NCI-H510A treated with DMSO at 0.1 percent for 48 hours (cell line): ENCODE data around the gene EXT2.

Source experiments
- DNase-seq: peaks from one replicate; lab custom pipeline; 2025; lab: John Stamatoyannopoulos, UW

EXT2 gene

DNA sequence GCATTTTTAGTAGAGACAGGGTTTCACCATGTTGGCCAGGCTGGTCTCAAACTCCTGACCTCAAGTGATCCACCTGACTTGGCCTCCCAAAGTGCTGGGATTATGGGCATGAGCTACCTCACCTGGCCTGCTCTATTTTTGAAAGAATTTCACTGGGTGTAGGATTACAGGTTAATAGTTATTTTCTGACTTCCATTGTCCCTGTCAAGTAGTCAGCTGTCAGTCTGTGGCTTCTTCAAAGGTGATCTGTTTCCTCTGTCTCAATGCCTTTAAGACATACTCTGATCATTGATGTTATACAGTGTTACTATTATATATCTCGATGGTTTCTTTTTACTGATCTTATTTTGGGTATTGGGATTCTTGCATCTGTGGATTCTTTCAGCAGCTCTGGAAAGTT, 10.1 kb upstream of the EXT2 start:
- DNase-seq: no peak

- no peak for DNase-seq
Measured at GRCh38 chr11:44088377-44088776, 7.1 kb upstream of the EXT2 start.

- DNase-seq: no peak
Measured at GRCh38 chr11:44088871-44089270, 6.6 kb upstream of the EXT2 start.

- no peak for DNase-seq
Measured at GRCh38 chr11:44090539-44090938, 4.9 kb upstream of the EXT2 start.

DNA sequence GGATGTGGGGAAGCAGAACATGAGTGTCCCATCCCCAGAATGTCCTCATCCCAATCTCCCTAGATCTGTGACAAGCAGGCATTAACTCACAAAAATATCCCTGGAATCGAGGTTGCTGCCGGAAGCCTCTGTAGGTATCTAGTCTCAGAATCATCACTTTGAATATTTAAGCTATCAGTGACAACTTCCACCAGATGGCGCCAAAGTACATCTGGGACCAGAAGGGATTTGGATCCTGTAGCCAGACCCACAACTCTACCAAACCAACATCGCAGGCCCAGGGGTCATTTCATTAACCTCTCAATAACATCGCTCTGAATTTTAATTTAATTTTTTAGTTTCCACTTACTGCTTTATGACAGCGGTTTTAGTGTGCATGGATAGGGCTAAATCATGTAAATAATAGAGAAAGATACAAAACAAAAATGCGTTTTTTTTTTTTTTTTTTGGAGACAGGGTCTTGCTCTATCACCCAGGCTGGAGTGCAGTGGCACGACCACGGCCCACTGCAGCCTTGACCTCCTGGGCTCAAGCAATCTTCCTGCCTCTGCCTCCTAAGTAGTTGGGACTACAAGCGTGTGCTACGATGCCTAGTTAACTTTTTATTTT, 1.1 kb upstream of the EXT2 start:
- DNase-seq: peak; percentile 54

- no peak for DNase-seq
Measured at GRCh38 chr11:44096360-44097185, 1.1 kb downstream of the EXT2 start.

DNA sequence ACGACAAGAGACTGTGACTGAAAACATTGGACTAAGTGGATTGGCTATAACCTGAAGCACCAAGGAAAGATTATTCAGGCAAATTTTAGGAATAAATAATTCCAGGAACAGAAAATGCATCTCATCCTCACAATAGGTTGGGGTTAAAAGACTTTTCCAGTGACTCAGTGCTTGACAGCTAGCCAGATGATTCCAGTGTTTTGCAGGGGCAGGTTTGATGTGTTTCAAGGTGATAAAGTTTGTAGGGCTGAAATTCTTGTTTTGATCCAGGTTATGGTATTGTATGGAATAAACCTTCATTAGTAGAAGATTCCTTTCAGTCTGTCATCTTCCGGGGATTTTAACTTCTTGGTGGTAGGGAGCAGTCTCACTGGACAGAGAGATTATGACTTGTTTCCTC, 2.3 kb downstream of the EXT2 start:
- no peak for DNase-seq

DNA sequence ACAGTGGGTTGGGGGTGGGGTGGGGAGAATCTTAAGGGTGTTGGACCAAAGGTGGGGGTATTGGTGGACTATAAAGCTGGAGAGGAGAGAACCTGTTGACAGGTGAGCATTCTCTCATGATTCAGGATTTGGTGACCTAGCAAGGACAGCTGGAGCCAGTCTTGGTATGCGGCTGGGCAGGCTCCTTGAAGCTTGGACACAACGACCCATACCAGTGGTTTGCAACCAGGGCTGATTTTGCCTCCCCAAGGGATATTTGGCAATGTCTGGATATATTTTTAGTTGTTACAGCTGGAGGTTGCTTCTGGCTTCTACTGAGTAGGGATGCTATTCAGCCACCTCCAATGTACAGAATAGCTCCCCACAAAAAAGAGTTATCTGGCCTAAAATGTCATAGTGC, 5.6 kb downstream of the EXT2 start:
- DNase-seq: no peak

- no peak for DNase-seq
Measured at GRCh38 chr11:44104481-44105294, 9.2 kb downstream of the EXT2 start.

- no peak for DNase-seq
Measured at GRCh38 chr11:44108260-44108659, 12.8 kb downstream of the EXT2 start.

GRCh38 chr11:44110231-44110679, 14.8 kb downstream of the EXT2 start:
- peak; percentile 7 for DNase-seq

GRCh38 chr11:44112091-44112821, 16.8 kb downstream of the EXT2 start:
- no peak for DNase-seq

DNA sequence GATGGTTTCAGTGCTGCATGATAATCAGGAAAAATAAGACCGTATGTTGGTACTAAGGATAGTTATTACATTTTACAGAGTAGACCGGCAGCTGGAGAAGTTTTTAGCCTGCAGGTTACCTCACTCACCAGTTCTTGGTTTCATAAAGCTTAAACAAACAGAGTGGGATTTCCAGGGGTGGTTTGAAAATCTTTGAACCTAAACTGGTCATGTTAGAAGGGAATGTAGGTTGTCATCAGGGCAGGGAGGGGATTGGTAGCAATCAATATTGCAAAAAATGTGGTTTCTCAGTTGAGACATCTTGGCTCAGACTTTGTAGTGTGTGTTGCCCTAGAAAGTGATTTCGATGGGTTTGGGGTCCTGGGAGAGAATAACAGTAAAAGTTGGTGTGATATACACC, 17.5 kb downstream of the EXT2 start:
- no peak for DNase-seq

- no peak for DNase-seq
Measured at GRCh38 chr11:44113572-44113971, 18.1 kb downstream of the EXT2 start.

DNA sequence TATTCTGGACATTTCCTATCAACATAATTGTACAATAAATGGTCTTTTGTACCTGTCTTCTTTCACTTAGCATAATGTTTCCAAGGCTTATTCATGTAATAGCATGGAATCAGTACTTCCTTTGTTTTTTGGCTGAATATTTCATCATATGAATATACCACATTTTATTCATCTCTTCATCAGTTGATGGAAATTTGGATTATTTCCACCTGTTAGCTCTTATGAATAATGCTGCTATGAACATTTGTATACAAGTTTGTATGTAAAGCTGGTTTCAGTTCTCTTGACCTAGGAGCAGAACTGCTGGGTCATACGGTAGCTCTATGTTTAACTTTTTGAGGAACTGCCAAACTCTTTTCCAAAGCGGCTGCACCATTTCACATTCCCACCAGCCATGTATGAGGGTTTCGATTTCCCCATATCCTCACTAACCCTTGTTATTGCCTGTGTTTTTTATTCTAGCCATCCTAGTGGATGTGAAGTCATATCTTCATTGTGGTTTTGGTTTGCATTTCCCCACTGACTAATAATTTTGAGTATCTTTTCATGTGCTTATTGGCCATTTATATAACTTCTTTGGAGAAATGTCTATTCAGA, 20.9 kb downstream of the EXT2 start:
- DNase-seq: no peak

- DNase-seq: no peak
Measured at GRCh38 chr11:44120169-44120568, 24.7 kb downstream of the EXT2 start.

DNA sequence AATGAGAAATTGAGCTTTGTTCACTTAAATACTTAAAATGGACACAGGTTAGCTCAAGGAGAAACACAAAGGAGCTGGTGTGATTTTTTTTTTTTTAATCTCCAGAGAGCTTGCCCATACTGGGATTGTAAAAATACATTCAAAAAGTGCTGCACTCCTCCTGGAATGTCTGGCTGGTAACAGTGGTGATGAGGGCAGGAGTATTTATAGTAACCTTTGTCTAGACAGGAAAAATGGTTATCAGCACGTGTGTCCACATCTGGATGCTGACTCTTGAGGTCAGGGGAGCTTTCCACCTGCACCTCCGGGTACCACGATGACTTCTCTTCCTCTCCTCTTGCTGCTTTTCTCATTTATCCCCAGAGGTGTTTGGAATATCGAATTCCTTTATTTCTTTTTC, 30.1 kb downstream of the EXT2 start:
- no peak for DNase-seq

DNA sequence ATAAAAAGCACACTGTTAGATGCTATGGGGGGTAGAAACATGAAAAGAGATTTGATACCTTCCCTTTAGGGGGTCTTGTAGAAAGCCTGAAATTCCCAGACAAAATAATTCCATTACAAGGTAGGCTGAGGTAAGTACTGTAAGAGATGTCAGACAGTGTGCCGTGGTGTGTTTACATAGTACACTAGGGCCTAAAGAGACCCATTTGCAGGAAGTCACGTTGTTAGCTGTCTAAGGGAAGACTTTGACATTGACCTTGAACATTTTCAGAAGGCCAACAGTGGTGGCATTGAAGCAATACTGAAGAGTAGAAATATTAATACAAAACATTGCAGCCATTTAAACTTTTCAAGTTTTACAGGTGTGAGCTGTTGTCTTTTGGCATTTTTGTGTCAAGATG, 30.8 kb downstream of the EXT2 start:
- DNase-seq: no peak

- DNase-seq: no peak
Measured at GRCh38 chr11:44127130-44127529, 31.7 kb downstream of the EXT2 start.

GRCh38 chr11:44128729-44129128, 33.3 kb downstream of the EXT2 start:
- no peak for DNase-seq

DNA sequence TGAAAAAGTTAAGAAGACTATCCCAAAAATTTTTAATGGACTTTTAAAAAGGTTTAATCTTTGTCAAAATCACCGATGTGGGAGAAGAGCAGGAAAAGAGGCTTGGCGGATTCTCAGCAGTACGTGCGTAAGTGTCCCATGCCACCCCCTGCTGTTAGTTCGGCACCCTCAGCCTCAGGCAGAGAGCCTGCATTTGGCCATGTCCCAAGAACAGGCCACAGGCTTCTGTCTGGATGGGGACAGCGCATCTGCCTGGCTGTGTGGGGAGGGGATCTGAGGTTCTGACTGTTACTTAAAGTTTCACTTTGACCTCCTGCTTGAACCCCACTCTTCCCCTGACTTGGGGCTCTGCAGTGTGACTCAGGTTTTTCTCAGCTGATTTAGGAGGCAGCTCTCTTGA, 35.3 kb downstream of the EXT2 start:
- no peak for DNase-seq
